Measurements from ENCODE around the gene LMAN2L. TPM values are rescaled to one million over a fixed set of nuclear protein-coding genes. Genes with fewer than 3 reads are reported as not detected.

The LMAN2L gene
- total and polyA plus RNA-seq, 2 of the 8 experiments (the other 6 are each of a cell fraction or from before 2014, with no cell fraction given): 14.3 to 17.6 TPM

GRCh38 chr2:96693286-96694200, 46.3 kb downstream of the LMAN2L start:
- FAIRE-seq: no peak
- H3K56ac ChIP-seq (replicated peaks; ENCODE audit: insufficient read length, low read depth, low read length): no peak overlapping the region
- 85% methylated on average over 13 of the region's 14 CpGs; no CpG with 5 or more reads in 1 of the 2 experiments for WGBS, 2 experiments (ENCODE audit: extremely low coverage in 1 of 2, insufficient coverage in 1 of 2, insufficient read length in 1 of 2, insufficient replicate concordance in 2 of 2, low coverage in 1 of 2, low lambda C conversion rate in 2 of 2, missing lambda C conversion rate in 1 of 2)
- H4K8ac ChIP-seq (ENCODE audit: extremely low read depth, insufficient read depth, low read length): peak overlapping the region; percentile 54
- no peak overlapping the region for H2BK120ac ChIP-seq (replicated peaks; ENCODE audit: low read depth, low read length)
- no peaks in the 10 kb centered on the region for H3K9me3 ChIP-seq (ENCODE audit: insufficient read depth in 2 of 2, low read depth in 1 of 2, low read length in 1 of 2)
- H3K27ac ChIP-seq (ENCODE audit: low read depth, low read length): no peak overlapping the region
- H4K20me1 ChIP-seq (replicated peaks in 1 of 2; ENCODE audit: control insufficient read depth in 1 of 2, insufficient read depth in 2 of 2, low read length in 2 of 2): no peaks in the 10 kb centered on the region
- no peak overlapping the region for H2BK5ac ChIP-seq (ENCODE audit: low read depth, low read length)
- H3K14ac ChIP-seq (ENCODE audit: insufficient read length): no peak overlapping the region
- no peak overlapping the region for H3K4me3 ChIP-seq (ENCODE audit: extremely low read depth in 1 of 4, insufficient read depth in 2 of 4, low read depth in 3 of 4, low read length in 4 of 4)
- H2AK5ac ChIP-seq (ENCODE audit: low read depth, low read length): no peak overlapping the region
- no peak for DNase-seq (ENCODE audit: low read depth in 1 of 2, low spot score in 2 of 2)
- H3K36me3 ChIP-seq (ENCODE audit: control insufficient read depth in 2 of 4, insufficient read depth in 4 of 4, low read length in 3 of 4): no peaks in the 10 kb centered on the region
- no peak overlapping the region for H3K9ac ChIP-seq (replicated peaks in 1 of 4; ENCODE audit: extremely low read depth in 1 of 4, low read depth in 3 of 4, low read length in 3 of 4)
- H3K27me3 ChIP-seq (replicated peaks in 1 of 4; ENCODE audit: control insufficient read depth in 3 of 4, extremely low read depth in 1 of 4, insufficient read depth in 3 of 4, low read length in 3 of 4): no peaks in the 10 kb centered on the region
- no peak overlapping the region for H3K4ac ChIP-seq (replicated peaks; ENCODE audit: insufficient read length, low read depth, low read length)
- H3K4me1 ChIP-seq (replicated peaks in 1 of 4; ENCODE audit: control insufficient read depth in 3 of 4, insufficient read depth in 4 of 4, low read length in 3 of 4): no peaks in the 10 kb centered on the region
- H3K79me2 ChIP-seq (ENCODE audit: control insufficient read depth in 1 of 2, insufficient read depth in 2 of 2, low read length in 2 of 2): no peaks in the 10 kb centered on the region
- ChIA-PET CTCF (ENCODE audit: partially characterized antibody) (interaction anchor here (0.7 to 2.3 kb wide), 7 partner anchors 10 to 144 kb away, joined by 3 to 7 read pairs (median 3); no protein-coding TSS in a partner anchor), POLR2A (ENCODE audit: partially characterized antibody) (no interaction called here)
- H3K23me2 ChIP-seq (ENCODE audit: low read depth, low read length): no peaks in the 10 kb centered on the region
- no peak overlapping the region for H3K4me2 ChIP-seq (ENCODE audit: insufficient read depth in 1 of 2, low read depth in 2 of 2, low read length in 2 of 2)
- H2BK12ac ChIP-seq (ENCODE audit: low read depth, low read length): no peak overlapping the region
- TF ChIP-seq TEAD4 (IDR thresholded peaks at IDR 0.05; ENCODE audit: low read depth, low read length) (no peak), RNF2 (IDR thresholded peaks at IDR 0.05; ENCODE audit: borderline replicate concordance, low read depth, low read length, missing control alignments, poor library complexity, severe bottlenecking) (no peak), RAD21 (IDR thresholded peaks at IDR 0.05 in 1 of 2, conservative IDR thresholded peaks at IDR 0.05 in 1 of 2; ENCODE audit: low read depth in 2 of 2, low read length in 2 of 2) (no peak), POLR2AphosphoS5 (IDR thresholded peaks at IDR 0.05; ENCODE audit: low read depth, low read length) (no peak), CTCF (IDR thresholded peaks at IDR 0.05; ENCODE audit: control extremely low read depth in 1 of 3, insufficient read depth in 1 of 3, low read depth in 1 of 3, low read length in 3 of 3) (no peak), KDM4A (IDR thresholded peaks at IDR 0.05; ENCODE audit: low read depth, low read length, severe bottlenecking) (no peak), CREB1 (IDR thresholded peaks at IDR 0.05) (no peak), BCL11A (IDR thresholded peaks at IDR 0.05; ENCODE audit: low read depth in 2 of 2, low read length in 2 of 2) (no peak), BACH1 (IDR thresholded peaks at IDR 0.05; ENCODE audit: low read length) (no peak)
- H3K23ac ChIP-seq (ENCODE audit: insufficient read length): no peak overlapping the region
- H2BK15ac ChIP-seq (ENCODE audit: low read length): no peak overlapping the region
- no peak overlapping the region for H2BK20ac ChIP-seq (ENCODE audit: low read length)
- H4K5ac ChIP-seq (ENCODE audit: insufficient read length, low read depth, low read length): no peak overlapping the region
- no peak overlapping the region for H3K18ac ChIP-seq (ENCODE audit: extremely low read depth, low read length)
- no peak overlapping the region for H4K91ac ChIP-seq (replicated peaks; ENCODE audit: insufficient read length, low read length)
- H2AFZ ChIP-seq (ENCODE audit: low read length): no peak overlapping the region
- H3K79me1 ChIP-seq (ENCODE audit: low read depth, low read length): no peaks in the 10 kb centered on the region

Measured in H1 (cell line).